ENCODE measurements around the gene ROBO1.

The ROBO1 gene

GRCh38 chr3:79653266-79653830, 114.5 kb downstream of the ROBO1 start:
- no peak for TF ChIP-seq CTCF (IDR thresholded peaks at IDR 0.05)
- no peak for TF ChIP-seq ZFX (IDR thresholded peaks at IDR 0.05; ENCODE audit: borderline replicate concordance)

GRCh38 chr3:79651536-79652065, 116.2 kb downstream of the ROBO1 start:
- no peak for TF ChIP-seq CTCF (IDR thresholded peaks at IDR 0.05)
- TF ChIP-seq ZFX (IDR thresholded peaks at IDR 0.05; ENCODE audit: borderline replicate concordance), result no peak
- H3K27ac ChIP-seq, result no peak overlapping the region

More at GRCh38 chr3:79653266-79653830, 114.5 kb downstream of the ROBO1 start:
- no peak overlapping the region for H3K27ac ChIP-seq

GRCh38 chr3:79639855-79640254, 127.9 kb downstream of the ROBO1 start:
- no peak for TF ChIP-seq CTCF (IDR thresholded peaks at IDR 0.05)
- TF ChIP-seq ZFX (IDR thresholded peaks at IDR 0.05; ENCODE audit: borderline replicate concordance), result no peak
- no peak overlapping the region for H3K27ac ChIP-seq

- TF ChIP-seq CTCF (IDR thresholded peaks at IDR 0.05) (no peak), ZFX (IDR thresholded peaks at IDR 0.05; ENCODE audit: borderline replicate concordance) (no peak)
These were observed 131.4 kb downstream of the ROBO1 start for GRCh38 chr3:79636372-79636771.

GRCh38 chr3:79632842-79633241, 135.0 kb downstream of the ROBO1 start:
- H3K27ac ChIP-seq, result no peak overlapping the region
- TF ChIP-seq CTCF (IDR thresholded peaks at IDR 0.05) (no peak), ZFX (IDR thresholded peaks at IDR 0.05; ENCODE audit: borderline replicate concordance) (no peak)

More at GRCh38 chr3:79636372-79636771, 131.4 kb downstream of the ROBO1 start:
- no peak overlapping the region for H3K27ac ChIP-seq

GRCh38 chr3:79618883-79619282, 148.9 kb downstream of the ROBO1 start:
- TF ChIP-seq CTCF (IDR thresholded peaks at IDR 0.05), result no peak
- no peak for TF ChIP-seq ZFX (IDR thresholded peaks at IDR 0.05; ENCODE audit: borderline replicate concordance)

GRCh38 chr3:79606414-79606813, 161.4 kb downstream of the ROBO1 start:
- no peak for TF ChIP-seq ZFX (IDR thresholded peaks at IDR 0.05; ENCODE audit: borderline replicate concordance)
- no peak for TF ChIP-seq CTCF (IDR thresholded peaks at IDR 0.05)

More at GRCh38 chr3:79618883-79619282, 148.9 kb downstream of the ROBO1 start:
- H3K27ac ChIP-seq, result no peak overlapping the region

More at GRCh38 chr3:79606414-79606813, 161.4 kb downstream of the ROBO1 start:
- H3K27ac ChIP-seq, result no peak overlapping the region
